Fibroblast of lung (primary cell): ENCODE results near the gene HOXD11.

Experiments
- EZH2 ChIP-seq: IDR thresholded peaks from 2 replicates; pipeline ENCODE4 v1.5.1; 2012; ENCODE audit warnings: low read length, control low read depth, mild to moderate bottlenecking; ENCODE audit errors: missing control alignments
- TF ChIP-seq, protein P1 (sequence below), 2 donors: IDR thresholded peaks in 1 of 2; conservative IDR thresholded peaks in 1 of 2; 1 replicate in 1 of 2; 2 replicates in 1 of 2; pipeline ENCODE4 v1.5.1; 2011 to 2012; ENCODE audit warnings: low read length in 2 of 2, control low read depth in 1 of 2, inconsistent platforms in 1 of 2, low read depth in 1 of 2, mild to moderate bottlenecking in 1 of 2

DNA sequence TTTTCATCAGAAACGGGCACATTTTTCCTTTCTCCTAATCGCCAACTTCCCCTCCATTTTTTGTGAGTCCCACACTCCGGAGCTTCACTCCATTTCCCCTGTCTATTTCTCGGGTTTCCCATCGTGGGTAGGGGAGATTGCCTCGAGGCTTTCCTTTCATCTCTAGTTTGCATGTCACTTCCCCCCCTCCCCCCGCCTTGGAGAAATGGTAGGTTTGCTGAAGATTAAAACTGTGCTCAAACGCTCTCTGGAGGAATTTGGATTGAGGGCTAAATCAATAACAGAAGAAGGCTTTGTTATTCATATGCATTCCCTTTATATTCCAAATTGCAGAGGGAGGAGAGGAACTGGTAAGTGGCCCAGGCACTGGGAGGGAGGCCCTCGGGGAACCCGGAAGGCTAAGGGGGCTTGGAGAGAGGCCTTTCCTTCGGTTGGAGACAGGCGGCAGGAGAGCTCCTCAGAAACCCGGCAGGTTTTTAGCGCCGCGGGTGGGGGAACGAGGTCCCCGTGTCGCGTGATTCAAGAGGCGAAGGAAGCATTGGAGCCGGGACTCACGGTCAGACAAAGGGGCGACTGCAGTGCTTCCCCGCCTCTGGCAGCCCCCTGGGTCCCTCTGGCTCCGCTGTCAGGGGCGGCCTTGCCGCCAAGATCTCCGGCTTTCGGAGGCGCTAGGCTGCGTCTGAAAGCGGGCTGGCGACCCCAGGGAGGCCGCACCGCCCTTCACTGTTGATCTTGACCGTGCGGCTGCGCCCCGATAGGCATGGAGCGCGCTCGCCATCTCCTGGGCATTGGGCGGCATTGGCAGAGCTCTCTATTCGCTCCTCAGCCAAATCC, 9.9 kb upstream of the HOXD11 start:
- TF ChIP-seq, protein P1, sequence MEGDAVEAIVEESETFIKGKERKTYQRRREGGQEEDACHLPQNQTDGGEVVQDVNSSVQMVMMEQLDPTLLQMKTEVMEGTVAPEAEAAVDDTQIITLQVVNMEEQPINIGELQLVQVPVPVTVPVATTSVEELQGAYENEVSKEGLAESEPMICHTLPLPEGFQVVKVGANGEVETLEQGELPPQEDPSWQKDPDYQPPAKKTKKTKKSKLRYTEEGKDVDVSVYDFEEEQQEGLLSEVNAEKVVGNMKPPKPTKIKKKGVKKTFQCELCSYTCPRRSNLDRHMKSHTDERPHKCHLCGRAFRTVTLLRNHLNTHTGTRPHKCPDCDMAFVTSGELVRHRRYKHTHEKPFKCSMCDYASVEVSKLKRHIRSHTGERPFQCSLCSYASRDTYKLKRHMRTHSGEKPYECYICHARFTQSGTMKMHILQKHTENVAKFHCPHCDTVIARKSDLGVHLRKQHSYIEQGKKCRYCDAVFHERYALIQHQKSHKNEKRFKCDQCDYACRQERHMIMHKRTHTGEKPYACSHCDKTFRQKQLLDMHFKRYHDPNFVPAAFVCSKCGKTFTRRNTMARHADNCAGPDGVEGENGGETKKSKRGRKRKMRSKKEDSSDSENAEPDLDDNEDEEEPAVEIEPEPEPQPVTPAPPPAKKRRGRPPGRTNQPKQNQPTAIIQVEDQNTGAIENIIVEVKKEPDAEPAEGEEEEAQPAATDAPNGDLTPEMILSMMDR (conservative IDR thresholded peaks at IDR 0.05 in 1 of 2, IDR thresholded peaks at IDR 0.05 in 1 of 2; ENCODE audit: low read depth in 1 of 2, low read length in 2 of 2): peak; percentile 82 to 92
- no peak for TF ChIP-seq EZH2
